ENCODE results near the gene NAALADL1.

DNA sequence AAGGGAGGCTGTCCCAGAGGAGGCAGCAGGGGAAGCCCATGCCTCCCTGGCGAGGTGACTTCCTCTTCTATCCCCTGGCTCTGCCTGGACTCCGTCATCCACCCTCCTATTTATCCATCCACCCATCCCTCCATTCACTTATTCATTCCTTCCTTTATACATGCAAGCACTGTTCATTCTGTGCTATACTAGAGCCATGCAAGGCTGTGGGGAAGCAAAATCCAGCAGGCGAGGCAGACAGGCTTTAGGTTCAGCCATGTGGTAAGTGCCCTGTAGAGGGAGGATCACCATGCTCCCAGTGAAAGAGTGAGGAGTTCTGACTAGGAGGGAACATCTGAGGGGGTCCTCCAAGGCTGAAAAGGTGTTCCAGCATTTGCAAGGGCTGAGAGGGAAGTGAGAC is 1.2 kb upstream of the NAALADL1 start:
- TF ChIP-seq, protein P1, sequence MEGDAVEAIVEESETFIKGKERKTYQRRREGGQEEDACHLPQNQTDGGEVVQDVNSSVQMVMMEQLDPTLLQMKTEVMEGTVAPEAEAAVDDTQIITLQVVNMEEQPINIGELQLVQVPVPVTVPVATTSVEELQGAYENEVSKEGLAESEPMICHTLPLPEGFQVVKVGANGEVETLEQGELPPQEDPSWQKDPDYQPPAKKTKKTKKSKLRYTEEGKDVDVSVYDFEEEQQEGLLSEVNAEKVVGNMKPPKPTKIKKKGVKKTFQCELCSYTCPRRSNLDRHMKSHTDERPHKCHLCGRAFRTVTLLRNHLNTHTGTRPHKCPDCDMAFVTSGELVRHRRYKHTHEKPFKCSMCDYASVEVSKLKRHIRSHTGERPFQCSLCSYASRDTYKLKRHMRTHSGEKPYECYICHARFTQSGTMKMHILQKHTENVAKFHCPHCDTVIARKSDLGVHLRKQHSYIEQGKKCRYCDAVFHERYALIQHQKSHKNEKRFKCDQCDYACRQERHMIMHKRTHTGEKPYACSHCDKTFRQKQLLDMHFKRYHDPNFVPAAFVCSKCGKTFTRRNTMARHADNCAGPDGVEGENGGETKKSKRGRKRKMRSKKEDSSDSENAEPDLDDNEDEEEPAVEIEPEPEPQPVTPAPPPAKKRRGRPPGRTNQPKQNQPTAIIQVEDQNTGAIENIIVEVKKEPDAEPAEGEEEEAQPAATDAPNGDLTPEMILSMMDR (conservative IDR thresholded peaks at IDR 0.05; ENCODE audit: low read depth in 2 of 2) = no peak
- TF ChIP-seq EZH2 (IDR thresholded peaks at IDR 0.05; ENCODE audit: low read depth, unreplicated experiment) (no peak), ZNF331 (CRISPR knock-in tag; IDR thresholded peaks at IDR 0.05; ENCODE audit: low read depth) (no peak), NANOG (IDR thresholded peaks at IDR 0.05; ENCODE audit: borderline replicate concordance) (no peak), CREB1 (CRISPR knock-in tag; IDR thresholded peaks at IDR 0.05; ENCODE audit: low read depth) (no peak), POLR2AphosphoS5 (IDR thresholded peaks at IDR 0.05; ENCODE audit: low read depth) (no peak), JUNB (IDR thresholded peaks at IDR 0.05; ENCODE audit: unreplicated experiment) (no peak), EZH2phosphoT487 (IDR thresholded peaks at IDR 0.05; ENCODE audit: unreplicated experiment) (no peak), STAT1 (IDR thresholded peaks at IDR 0.05; ENCODE audit: unreplicated experiment) (no peak)
- TF ChIP-seq, protein P2, sequence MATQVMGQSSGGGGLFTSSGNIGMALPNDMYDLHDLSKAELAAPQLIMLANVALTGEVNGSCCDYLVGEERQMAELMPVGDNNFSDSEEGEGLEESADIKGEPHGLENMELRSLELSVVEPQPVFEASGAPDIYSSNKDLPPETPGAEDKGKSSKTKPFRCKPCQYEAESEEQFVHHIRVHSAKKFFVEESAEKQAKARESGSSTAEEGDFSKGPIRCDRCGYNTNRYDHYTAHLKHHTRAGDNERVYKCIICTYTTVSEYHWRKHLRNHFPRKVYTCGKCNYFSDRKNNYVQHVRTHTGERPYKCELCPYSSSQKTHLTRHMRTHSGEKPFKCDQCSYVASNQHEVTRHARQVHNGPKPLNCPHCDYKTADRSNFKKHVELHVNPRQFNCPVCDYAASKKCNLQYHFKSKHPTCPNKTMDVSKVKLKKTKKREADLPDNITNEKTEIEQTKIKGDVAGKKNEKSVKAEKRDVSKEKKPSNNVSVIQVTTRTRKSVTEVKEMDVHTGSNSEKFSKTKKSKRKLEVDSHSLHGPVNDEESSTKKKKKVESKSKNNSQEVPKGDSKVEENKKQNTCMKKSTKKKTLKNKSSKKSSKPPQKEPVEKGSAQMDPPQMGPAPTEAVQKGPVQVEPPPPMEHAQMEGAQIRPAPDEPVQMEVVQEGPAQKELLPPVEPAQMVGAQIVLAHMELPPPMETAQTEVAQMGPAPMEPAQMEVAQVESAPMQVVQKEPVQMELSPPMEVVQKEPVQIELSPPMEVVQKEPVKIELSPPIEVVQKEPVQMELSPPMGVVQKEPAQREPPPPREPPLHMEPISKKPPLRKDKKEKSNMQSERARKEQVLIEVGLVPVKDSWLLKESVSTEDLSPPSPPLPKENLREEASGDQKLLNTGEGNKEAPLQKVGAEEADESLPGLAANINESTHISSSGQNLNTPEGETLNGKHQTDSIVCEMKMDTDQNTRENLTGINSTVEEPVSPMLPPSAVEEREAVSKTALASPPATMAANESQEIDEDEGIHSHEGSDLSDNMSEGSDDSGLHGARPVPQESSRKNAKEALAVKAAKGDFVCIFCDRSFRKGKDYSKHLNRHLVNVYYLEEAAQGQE (IDR thresholded peaks at IDR 0.05; ENCODE audit: unreplicated experiment) = no peak
- TF ChIP-seq, protein P3, sequence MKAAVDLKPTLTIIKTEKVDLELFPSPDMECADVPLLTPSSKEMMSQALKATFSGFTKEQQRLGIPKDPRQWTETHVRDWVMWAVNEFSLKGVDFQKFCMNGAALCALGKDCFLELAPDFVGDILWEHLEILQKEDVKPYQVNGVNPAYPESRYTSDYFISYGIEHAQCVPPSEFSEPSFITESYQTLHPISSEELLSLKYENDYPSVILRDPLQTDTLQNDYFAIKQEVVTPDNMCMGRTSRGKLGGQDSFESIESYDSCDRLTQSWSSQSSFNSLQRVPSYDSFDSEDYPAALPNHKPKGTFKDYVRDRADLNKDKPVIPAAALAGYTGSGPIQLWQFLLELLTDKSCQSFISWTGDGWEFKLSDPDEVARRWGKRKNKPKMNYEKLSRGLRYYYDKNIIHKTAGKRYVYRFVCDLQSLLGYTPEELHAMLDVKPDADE (IDR thresholded peaks at IDR 0.05) = no peak
- TF ChIP-seq, protein P4, sequence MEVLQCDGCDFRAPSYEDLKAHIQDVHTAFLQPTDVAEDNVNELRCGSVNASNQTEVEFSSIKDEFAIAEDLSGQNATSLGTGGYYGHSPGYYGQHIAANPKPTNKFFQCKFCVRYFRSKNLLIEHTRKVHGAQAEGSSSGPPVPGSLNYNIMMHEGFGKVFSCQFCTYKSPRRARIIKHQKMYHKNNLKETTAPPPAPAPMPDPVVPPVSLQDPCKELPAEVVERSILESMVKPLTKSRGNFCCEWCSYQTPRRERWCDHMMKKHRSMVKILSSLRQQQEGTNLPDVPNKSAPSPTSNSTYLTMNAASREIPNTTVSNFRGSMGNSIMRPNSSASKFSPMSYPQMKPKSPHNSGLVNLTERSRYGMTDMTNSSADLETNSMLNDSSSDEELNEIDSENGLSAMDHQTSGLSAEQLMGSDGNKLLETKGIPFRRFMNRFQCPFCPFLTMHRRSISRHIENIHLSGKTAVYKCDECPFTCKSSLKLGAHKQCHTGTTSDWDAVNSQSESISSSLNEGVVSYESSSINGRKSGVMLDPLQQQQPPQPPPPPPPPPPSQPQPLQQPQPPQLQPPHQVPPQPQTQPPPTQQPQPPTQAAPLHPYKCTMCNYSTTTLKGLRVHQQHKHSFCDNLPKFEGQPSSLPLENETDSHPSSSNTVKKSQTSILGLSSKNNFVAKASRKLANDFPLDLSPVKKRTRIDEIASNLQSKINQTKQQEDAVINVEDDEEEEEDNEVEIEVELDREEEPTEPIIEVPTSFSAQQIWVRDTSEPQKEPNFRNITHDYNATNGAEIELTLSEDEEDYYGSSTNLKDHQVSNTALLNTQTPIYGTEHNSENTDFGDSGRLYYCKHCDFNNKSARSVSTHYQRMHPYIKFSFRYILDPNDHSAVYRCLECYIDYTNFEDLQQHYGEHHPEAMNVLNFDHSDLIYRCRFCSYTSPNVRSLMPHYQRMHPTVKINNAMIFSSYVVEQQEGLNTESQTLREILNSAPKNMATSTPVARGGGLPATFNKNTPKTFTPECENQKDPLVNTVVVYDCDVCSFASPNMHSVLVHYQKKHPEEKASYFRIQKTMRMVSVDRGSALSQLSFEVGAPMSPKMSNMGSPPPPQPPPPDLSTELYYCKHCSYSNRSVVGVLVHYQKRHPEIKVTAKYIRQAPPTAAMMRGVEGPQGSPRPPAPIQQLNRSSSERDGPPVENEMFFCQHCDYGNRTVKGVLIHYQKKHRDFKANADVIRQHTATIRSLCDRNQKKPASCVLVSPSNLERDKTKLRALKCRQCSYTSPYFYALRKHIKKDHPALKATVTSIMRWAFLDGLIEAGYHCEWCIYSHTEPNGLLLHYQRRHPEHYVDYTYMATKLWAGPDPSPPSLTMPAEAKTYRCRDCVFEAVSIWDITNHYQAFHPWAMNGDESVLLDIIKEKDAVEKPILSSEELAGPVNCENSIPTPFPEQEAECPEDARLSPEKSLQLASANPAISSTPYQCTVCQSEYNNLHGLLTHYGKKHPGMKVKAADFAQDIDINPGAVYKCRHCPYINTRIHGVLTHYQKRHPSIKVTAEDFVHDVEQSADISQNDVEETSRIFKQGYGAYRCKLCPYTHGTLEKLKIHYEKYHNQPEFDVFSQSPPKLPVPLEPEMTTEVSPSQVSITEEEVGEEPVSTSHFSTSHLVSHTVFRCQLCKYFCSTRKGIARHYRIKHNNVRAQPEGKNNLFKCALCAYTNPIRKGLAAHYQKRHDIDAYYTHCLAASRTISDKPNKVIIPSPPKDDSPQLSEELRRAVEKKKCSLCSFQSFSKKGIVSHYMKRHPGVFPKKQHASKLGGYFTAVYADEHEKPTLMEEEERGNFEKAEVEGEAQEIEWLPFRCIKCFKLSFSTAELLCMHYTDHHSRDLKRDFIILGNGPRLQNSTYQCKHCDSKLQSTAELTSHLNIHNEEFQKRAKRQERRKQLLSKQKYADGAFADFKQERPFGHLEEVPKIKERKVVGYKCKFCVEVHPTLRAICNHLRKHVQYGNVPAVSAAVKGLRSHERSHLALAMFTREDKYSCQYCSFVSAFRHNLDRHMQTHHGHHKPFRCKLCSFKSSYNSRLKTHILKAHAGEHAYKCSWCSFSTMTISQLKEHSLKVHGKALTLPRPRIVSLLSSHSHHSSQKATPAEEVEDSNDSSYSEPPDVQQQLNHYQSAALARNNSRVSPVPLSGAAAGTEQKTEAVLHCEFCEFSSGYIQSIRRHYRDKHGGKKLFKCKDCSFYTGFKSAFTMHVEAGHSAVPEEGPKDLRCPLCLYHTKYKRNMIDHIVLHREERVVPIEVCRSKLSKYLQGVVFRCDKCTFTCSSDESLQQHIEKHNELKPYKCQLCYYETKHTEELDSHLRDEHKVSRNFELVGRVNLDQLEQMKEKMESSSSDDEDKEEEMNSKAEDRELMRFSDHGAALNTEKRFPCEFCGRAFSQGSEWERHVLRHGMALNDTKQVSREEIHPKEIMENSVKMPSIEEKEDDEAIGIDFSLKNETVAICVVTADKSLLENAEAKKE (CRISPR knock-in tag; IDR thresholded peaks at IDR 0.05) = no peak
